HEK293 (cell line): ENCODE data around the gene ST3GAL5.

Source experiments
- CTCF ChIP-seq: fragments of 450-650 bp; formaldehyde crosslinking; IDR thresholded peaks from 2 replicates; pipeline ENCODE4 v1.5.1; 2016; ENCODE audit warnings: missing biosample characterization, missing genetic modification characterization
- FEZF1 ChIP-seq: fragments of 450-650 bp; formaldehyde crosslinking; IDR thresholded peaks from 2 replicates; pipeline ENCODE4 v1.5.1; 2016; ENCODE audit warnings: missing biosample characterization, missing genetic modification characterization
- IKZF3 ChIP-seq: fragments of 450-650 bp; IDR thresholded peaks from 2 replicates; pipeline ENCODE4 v1.5.0; 2018; ENCODE audit warnings: missing biosample characterization, mild to moderate bottlenecking, missing genetic modification characterization, moderate library complexity
- TCF7L2 ChIP-seq: IDR thresholded peaks from 2 replicates; pipeline ENCODE4 v1.6.1; 2011; ENCODE audit warnings: low read depth, mild to moderate bottlenecking, inconsistent platforms, low read length, moderate library complexity, borderline replicate concordance
- ZNF274 ChIP-seq, 2 experiments: fragments of 200-500 bp in 1 of 2; fragments of 450-650 bp in 1 of 2; sonication (Bioruptor generic) in 1 of 2; formaldehyde crosslinking in 1 of 2; IDR thresholded peaks; 2 replicates each; pipeline versions ENCODE4 v1.5.1 to v1.6.1; 2014 to 2016; ENCODE audit warnings: borderline replicate concordance in 1 of 2, inconsistent platforms in 1 of 2, low read length in 1 of 2, missing biosample characterization in 1 of 2, missing genetic modification characterization in 1 of 2
- ZNF777 ChIP-seq: fragments of 450-650 bp; formaldehyde crosslinking; IDR thresholded peaks from 2 replicates; pipeline ENCODE4 v1.5.1; 2017; ENCODE audit warnings: missing biosample characterization, missing genetic modification characterization, borderline replicate concordance
- ZNF792 ChIP-seq: fragments of 450-650 bp; formaldehyde crosslinking; IDR thresholded peaks from 2 replicates; pipeline ENCODE4 v1.5.1; 2016; ENCODE audit warnings: missing biosample characterization, missing genetic modification characterization

GRCh38 chr2:85861650-85862049 is 27.1 kb downstream of the ST3GAL5 start:
- no peak for TF ChIP-seq IKZF3 (tag by site-specific recombination)
- TF ChIP-seq ZNF274 (IDR thresholded peaks at IDR 0.05; ENCODE audit: low read length) = no peak
- TF ChIP-seq ZNF274 (tag by site-specific recombination; IDR thresholded peaks at IDR 0.05; ENCODE audit: borderline replicate concordance) = no peak
- TF ChIP-seq FEZF1 (tag by site-specific recombination) = no peak
- TF ChIP-seq ZNF792 (tag by site-specific recombination) = no peak
- no peak for TF ChIP-seq TCF7L2
- no peak for TF ChIP-seq CTCF (tag by site-specific recombination)
- TF ChIP-seq ZNF777 = no peak
